Chondrocyte (in vitro differentiated cells): Measurements from ENCODE around the gene USP54. TPM values are rescaled to one million over a fixed set of nuclear protein-coding genes. Genes with fewer than 3 reads are reported as not detected.
A peak's percentile ranks its signal among the peaks of the same experiment; 100 is the strongest.

Experiments
- DNase-seq: peaks from one replicate; pipeline ENCODE4 v3.0.0; 2021; ENCODE audit warnings: mixed read lengths, low spot score
- H3K27ac Mint-ChIP-seq: one replicate; pipeline ENCODE4 v1.8.0; 2021; ENCODE audit warnings: mild to moderate bottlenecking, moderate library complexity, mixed read lengths; ENCODE audit not compliant: unreplicated experiment
- H3K27me3 Mint-ChIP-seq: 2 replicates; pipeline ENCODE4 v1.8.0; 2021; ENCODE audit warnings: low read depth, mixed read lengths
- H3K36me3 Mint-ChIP-seq: 2 replicates; pipeline ENCODE4 v1.8.0; 2021; ENCODE audit warnings: low read depth, mixed read lengths
- H3K4me1 Mint-ChIP-seq: 2 replicates; pipeline ENCODE4 v1.8.0; 2021; ENCODE audit warnings: low read depth, mild to moderate bottlenecking, mixed read lengths
- H3K4me3 Mint-ChIP-seq: one replicate; pipeline ENCODE4 v1.8.0; 2021; ENCODE audit warnings: mild to moderate bottlenecking, moderate library complexity, mixed read lengths; ENCODE audit not compliant: unreplicated experiment
- H3K9me3 Mint-ChIP-seq: 2 replicates; pipeline ENCODE4 v1.8.0; 2021; ENCODE audit warnings: low read depth, mixed read lengths
- total RNA-seq: library from RNA; stranded (reverse); gene quantifications from 3 replicates; pipeline ENCODE4 v1.2.1, GENCODE V29; 2021
- TF ChIP-seq, protein P1 (sequence below): fragments of 200-600 bp; sonication (generic); IDR thresholded peaks from 2 replicates; pipeline ENCODE4 v1.5.0; 2021; ENCODE audit warnings: antibody characterized with exemption, mild to moderate bottlenecking, moderate library complexity

The USP54 gene
- total RNA-seq, 1 donor from 2014 or later = 5.8 TPM

DNA sequence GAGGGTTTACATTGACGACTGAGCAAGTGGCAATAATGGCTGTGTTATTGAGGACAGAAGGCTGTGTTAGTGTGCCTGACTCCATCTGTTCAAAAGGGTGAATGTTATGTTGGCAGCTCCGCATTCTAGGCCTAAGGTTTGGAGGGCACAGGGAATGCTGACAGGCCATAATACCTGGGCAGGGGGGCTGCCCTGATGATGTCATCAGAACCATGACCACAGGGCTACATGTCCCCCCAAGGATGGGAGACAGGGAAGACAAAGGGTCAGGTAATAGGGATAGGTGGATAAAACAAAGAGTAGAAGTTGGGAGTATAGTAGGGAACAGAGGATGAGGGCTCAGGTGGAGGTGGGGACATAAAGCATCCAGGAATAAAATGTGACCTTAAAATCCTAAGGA, 93.5 kb downstream of the USP54 start:
- TF ChIP-seq, protein P1, sequence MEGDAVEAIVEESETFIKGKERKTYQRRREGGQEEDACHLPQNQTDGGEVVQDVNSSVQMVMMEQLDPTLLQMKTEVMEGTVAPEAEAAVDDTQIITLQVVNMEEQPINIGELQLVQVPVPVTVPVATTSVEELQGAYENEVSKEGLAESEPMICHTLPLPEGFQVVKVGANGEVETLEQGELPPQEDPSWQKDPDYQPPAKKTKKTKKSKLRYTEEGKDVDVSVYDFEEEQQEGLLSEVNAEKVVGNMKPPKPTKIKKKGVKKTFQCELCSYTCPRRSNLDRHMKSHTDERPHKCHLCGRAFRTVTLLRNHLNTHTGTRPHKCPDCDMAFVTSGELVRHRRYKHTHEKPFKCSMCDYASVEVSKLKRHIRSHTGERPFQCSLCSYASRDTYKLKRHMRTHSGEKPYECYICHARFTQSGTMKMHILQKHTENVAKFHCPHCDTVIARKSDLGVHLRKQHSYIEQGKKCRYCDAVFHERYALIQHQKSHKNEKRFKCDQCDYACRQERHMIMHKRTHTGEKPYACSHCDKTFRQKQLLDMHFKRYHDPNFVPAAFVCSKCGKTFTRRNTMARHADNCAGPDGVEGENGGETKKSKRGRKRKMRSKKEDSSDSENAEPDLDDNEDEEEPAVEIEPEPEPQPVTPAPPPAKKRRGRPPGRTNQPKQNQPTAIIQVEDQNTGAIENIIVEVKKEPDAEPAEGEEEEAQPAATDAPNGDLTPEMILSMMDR = no peak
- Mint-ChIP-seq H3K27me3 (no peaks in the 10 kb centered on the region), H3K4me1 (peaks cover 38% of the 10 kb centered on the region), H3K4me3 (no peak overlapping the region), H3K27ac (no peak overlapping the region), H3K9me3 (no peaks in the 10 kb centered on the region), H3K36me3 (no peaks in the 10 kb centered on the region)
- no peak for DNase-seq

DNA sequence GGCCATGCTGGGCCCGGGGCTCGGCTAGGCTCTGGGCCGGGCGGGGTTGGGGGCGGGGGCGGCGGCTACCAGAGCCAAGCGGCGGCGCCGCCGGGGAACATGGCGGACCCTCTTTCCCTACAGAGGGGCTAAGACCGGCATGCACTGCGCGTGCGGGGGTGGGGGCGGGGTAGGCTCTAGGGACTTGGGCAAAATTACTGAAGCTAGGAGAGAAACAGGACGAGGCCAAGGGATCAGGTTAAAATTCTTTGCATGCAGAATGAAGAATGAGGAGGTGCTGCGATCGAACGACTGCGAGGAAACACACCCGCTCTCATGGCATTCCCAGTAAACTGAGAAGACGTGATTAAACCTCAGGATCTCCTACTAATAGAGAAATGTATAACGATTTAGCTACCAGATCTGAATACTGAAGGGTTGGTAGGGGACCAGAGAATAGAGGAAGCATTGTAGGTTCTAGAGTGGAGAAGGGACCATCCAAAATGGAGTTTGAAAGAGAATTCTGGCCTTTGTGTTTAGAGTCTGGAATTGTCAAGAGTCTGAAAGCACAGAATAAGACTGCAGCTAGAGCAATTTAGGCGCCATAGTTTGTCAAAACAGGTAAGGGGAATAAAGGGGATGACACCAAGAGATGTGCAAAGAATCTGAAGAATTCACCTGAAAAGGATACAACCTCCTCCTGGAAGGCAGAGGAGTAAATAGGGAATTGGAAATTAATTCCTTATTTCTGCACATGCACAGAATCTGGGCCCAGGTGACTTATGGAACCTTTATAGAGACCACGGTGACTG, 95.1 kb downstream of the USP54 start, which contains the start of gene PPP3CB:
TSS of gene PPP3CB (minus strand) at position 141 of the 791 bp plus-strand sequence. CDS start at position 6, 135 bp downstream.
- peak within 1 kb of the TSS; percentile 98 for H3K4me3 Mint-ChIP-seq
- H3K27ac Mint-ChIP-seq = peak within 1 kb of the TSS; percentile 98
- no peaks in the 10 kb centered on the region for H3K27me3 Mint-ChIP-seq
- DNase-seq = no peak
- TF ChIP-seq, protein P1 = no peak
- H3K36me3 Mint-ChIP-seq = no peaks in the 10 kb centered on the region
- no peaks in the 10 kb centered on the region for H3K9me3 Mint-ChIP-seq
- peaks cover 38% of the 10 kb centered on the region for H3K4me1 Mint-ChIP-seq

DNA sequence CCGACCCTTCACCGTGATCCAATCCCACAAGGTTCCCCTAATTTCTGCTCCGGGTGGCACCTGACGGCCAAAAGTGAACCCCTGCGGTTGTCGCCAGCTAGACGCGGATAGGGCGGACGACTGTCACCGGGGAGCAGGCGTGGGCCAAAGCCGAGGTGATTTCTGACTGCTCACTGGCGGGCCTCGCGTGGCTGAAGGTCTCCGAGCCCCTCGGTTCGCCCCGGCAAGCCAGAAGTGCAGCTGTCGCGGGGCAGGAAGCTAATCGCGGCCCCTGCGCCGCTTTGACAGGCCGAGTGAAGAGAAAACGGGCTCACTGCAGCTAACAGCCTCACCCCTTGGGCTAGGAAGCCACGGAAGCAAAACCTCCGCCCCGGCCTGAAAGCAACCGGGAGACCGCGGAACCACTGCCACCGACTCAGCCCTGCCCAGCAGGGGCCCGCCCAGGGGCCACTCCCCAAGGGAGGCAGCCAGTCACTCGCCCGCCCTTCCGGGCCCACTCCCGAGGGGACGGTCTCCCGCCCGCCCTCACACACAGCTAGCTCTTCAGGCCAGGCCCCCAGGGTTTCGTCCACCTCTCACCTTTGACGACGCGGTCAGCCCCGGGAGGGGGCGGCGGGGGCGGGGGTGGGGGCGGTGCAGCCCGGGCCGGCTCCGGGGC, 95.8 kb downstream of the USP54 start:
- Mint-ChIP-seq H3K9me3 (no peaks in the 10 kb centered on the region), H3K4me3 (peak overlapping the region; percentile 98), H3K27ac (peak overlapping the region; percentile 98), H3K27me3 (no peaks in the 10 kb centered on the region), H3K4me1 (peaks cover 38% of the 10 kb centered on the region), H3K36me3 (no peaks in the 10 kb centered on the region)
- TF ChIP-seq, protein P1 = no peak
- peak; percentile 94 for DNase-seq

DNA sequence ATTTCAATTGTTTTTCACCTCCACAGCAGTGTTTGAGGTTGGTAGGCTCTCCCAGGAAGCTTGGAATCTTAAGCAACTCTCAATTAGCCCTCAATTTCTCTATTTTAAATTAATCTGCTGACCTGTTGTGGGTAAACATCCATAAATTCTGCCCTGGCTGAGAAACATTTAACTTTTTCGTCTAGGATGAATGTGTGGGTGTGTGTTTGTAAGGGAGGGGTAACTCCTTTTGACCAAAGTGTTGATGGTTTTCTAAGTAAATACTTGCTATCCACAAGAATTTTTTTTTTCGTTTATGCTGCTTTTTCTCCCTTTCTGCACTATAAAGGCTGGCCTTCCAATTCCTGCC, 96.3 kb downstream of the USP54 start:
- no peaks in the 10 kb centered on the region for H3K36me3 Mint-ChIP-seq
- peak overlapping the region; percentile 98 for H3K27ac Mint-ChIP-seq
- H3K4me1 Mint-ChIP-seq = peaks cover 41% of the 10 kb centered on the region
- TF ChIP-seq, protein P1 = no peak
- H3K4me3 Mint-ChIP-seq = peak overlapping the region; percentile 98
- no peak for DNase-seq
- no peaks in the 10 kb centered on the region for H3K9me3 Mint-ChIP-seq
- H3K27me3 Mint-ChIP-seq = no peaks in the 10 kb centered on the region

DNA sequence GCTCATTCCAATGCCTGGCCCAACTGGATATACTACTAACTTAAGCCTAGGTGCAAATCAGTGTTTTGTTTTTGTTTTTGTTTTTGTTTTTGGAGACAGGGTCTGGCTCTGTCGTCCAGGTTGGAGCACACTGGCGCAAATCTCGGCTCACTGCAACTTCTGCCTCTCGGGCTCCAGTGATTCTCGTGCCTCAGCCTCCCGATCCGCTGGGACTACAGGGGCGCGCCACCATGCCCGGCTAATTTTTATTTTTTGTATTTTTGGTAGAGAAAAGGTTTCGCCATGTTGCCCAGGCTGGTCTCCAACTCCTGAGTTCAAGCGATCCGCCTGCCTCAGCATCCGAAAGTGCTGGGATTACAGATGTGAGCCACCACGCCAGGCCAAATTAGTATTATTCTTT, 96.9 kb downstream of the USP54 start:
- H3K27ac Mint-ChIP-seq = peak overlapping the region; percentile 74

More for the DNA sequence above, 96.9 kb downstream of the USP54 start:
- Mint-ChIP-seq H3K9me3 (no peaks in the 10 kb centered on the region), H3K4me1 (peaks cover 44% of the 10 kb centered on the region), H3K4me3 (peak overlapping the region; percentile 62), H3K27me3 (no peaks in the 10 kb centered on the region), H3K36me3 (no peaks in the 10 kb centered on the region)
- TF ChIP-seq, protein P1 = no peak
- DNase-seq = no peak
